ENCODE data around the gene LTN1.

LTN1 gene

GRCh38 chr21:28910280-28910887 lies 82.3 kb downstream of the LTN1 start:
- TF ChIP-seq CTCF (IDR thresholded peaks at IDR 0.05; ENCODE audit: low read depth, low read length) = no peak
- H3K4me3 ChIP-seq (ENCODE audit: low read depth, low read length) = no peak overlapping the region

GRCh38 chr21:28908351-28908750 lies 84.3 kb downstream of the LTN1 start:
- TF ChIP-seq CTCF (IDR thresholded peaks at IDR 0.05; ENCODE audit: low read depth, low read length) = no peak
- H3K4me3 ChIP-seq (ENCODE audit: low read depth, low read length) = no peak overlapping the region

GRCh38 chr21:28906841-28907240 lies 85.8 kb downstream of the LTN1 start:
- H3K4me3 ChIP-seq (ENCODE audit: low read depth, low read length) = no peak overlapping the region
- TF ChIP-seq CTCF (IDR thresholded peaks at IDR 0.05; ENCODE audit: low read depth, low read length) = no peak

GRCh38 chr21:28906236-28906635 lies 86.4 kb downstream of the LTN1 start:
- no peak for TF ChIP-seq CTCF (IDR thresholded peaks at IDR 0.05; ENCODE audit: low read depth, low read length)
- H3K4me3 ChIP-seq (ENCODE audit: low read depth, low read length) = no peak overlapping the region

GRCh38 chr21:28904961-28905435 lies 87.7 kb downstream of the LTN1 start:
- no peak overlapping the region for H3K4me3 ChIP-seq (ENCODE audit: low read depth, low read length)
- no peak for TF ChIP-seq CTCF (IDR thresholded peaks at IDR 0.05; ENCODE audit: low read depth, low read length)

GRCh38 chr21:28903448-28903847 lies 89.2 kb downstream of the LTN1 start:
- H3K4me3 ChIP-seq (ENCODE audit: low read depth, low read length) = no peak overlapping the region
- no peak for TF ChIP-seq CTCF (IDR thresholded peaks at IDR 0.05; ENCODE audit: low read depth, low read length)

GRCh38 chr21:28900481-28900880 lies 92.2 kb downstream of the LTN1 start:
- no peak for TF ChIP-seq CTCF (IDR thresholded peaks at IDR 0.05; ENCODE audit: low read depth, low read length)
- no peak overlapping the region for H3K4me3 ChIP-seq (ENCODE audit: low read depth, low read length)

All from WI38 (cell line).